HL-60 (cell line): ENCODE results near the gene BRD8.

Experiments
- DNase-seq, 2 experiments: peaks; one replicate each; pipeline ENCODE4 v3.0.0-alpha.2; 2010 to 2020; ENCODE audit warnings: low read depth in 1 of 2, low spot score in 1 of 2
- H3K27ac ChIP-seq: fragments of 250-450 bp; sonication (Bioruptor Pico); replicated peaks from 2 replicates; pipeline ENCODE4 v1.5.1; 2020; ENCODE audit warnings: mild to moderate bottlenecking, moderate library complexity
- H3K27me3 ChIP-seq: fragments of 250-450 bp; sonication (Bioruptor Pico); 2 replicates; pipeline ENCODE4 v1.5.1; 2021; ENCODE audit warnings: mild to moderate bottlenecking, moderate library complexity; ENCODE audit not compliant: insufficient read depth, poor library complexity, severe bottlenecking
- H3K4me3 ChIP-seq: replicated peaks from 2 replicates; pipeline ENCODE4 v1.5.1; 2011; ENCODE audit warnings: mild to moderate bottlenecking, control low read depth, low read length; ENCODE audit not compliant: insufficient read depth
- GABPA ChIP-seq: IDR thresholded peaks from 2 replicates; pipeline ENCODE4 v1.6.1; 2012; ENCODE audit warnings: low read depth
- POLR2AphosphoS5 ChIP-seq: IDR thresholded peaks from 2 replicates; pipeline ENCODE4 v1.6.1; 2012; ENCODE audit warnings: low read depth
- SPI1 ChIP-seq: IDR thresholded peaks from 2 replicates; pipeline ENCODE4 v1.6.1; 2012; ENCODE audit warnings: low read depth, mild to moderate bottlenecking, borderline replicate concordance
- TF ChIP-seq, protein P1 (sequence below): IDR thresholded peaks from one replicate; pipeline ENCODE4 v1.5.1; 2011; ENCODE audit warnings: low read length, control low read depth, inconsistent platforms; ENCODE audit not compliant: insufficient read depth
- TF ChIP-seq, protein P2 (sequence below): IDR thresholded peaks from 2 replicates; pipeline ENCODE4 v1.6.1; 2012; ENCODE audit warnings: low read depth; ENCODE audit not compliant: insufficient replicate concordance

The BRD8 gene

DNA sequence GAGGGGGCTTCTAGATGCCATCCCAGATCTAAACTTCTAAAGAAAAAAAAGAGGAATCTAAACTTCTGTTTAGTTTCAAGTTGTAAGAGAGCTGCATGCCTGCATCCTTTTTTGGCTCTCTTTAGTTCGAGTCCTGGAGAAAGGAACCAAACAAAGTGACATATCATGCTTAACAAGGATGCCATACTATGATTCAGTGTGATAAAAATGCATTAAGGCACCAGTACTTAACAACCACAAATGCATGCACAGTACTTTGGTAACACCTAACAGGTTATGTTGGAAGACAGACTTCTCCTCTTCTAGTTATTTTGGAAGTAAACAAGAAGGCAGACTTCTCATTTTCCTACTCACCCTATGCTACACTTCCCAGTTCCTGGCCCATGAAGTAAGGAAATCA, 66.5 kb downstream of the BRD8 start:
- TF ChIP-seq, protein P1, sequence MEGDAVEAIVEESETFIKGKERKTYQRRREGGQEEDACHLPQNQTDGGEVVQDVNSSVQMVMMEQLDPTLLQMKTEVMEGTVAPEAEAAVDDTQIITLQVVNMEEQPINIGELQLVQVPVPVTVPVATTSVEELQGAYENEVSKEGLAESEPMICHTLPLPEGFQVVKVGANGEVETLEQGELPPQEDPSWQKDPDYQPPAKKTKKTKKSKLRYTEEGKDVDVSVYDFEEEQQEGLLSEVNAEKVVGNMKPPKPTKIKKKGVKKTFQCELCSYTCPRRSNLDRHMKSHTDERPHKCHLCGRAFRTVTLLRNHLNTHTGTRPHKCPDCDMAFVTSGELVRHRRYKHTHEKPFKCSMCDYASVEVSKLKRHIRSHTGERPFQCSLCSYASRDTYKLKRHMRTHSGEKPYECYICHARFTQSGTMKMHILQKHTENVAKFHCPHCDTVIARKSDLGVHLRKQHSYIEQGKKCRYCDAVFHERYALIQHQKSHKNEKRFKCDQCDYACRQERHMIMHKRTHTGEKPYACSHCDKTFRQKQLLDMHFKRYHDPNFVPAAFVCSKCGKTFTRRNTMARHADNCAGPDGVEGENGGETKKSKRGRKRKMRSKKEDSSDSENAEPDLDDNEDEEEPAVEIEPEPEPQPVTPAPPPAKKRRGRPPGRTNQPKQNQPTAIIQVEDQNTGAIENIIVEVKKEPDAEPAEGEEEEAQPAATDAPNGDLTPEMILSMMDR, result no peak
- TF ChIP-seq, protein P2, sequence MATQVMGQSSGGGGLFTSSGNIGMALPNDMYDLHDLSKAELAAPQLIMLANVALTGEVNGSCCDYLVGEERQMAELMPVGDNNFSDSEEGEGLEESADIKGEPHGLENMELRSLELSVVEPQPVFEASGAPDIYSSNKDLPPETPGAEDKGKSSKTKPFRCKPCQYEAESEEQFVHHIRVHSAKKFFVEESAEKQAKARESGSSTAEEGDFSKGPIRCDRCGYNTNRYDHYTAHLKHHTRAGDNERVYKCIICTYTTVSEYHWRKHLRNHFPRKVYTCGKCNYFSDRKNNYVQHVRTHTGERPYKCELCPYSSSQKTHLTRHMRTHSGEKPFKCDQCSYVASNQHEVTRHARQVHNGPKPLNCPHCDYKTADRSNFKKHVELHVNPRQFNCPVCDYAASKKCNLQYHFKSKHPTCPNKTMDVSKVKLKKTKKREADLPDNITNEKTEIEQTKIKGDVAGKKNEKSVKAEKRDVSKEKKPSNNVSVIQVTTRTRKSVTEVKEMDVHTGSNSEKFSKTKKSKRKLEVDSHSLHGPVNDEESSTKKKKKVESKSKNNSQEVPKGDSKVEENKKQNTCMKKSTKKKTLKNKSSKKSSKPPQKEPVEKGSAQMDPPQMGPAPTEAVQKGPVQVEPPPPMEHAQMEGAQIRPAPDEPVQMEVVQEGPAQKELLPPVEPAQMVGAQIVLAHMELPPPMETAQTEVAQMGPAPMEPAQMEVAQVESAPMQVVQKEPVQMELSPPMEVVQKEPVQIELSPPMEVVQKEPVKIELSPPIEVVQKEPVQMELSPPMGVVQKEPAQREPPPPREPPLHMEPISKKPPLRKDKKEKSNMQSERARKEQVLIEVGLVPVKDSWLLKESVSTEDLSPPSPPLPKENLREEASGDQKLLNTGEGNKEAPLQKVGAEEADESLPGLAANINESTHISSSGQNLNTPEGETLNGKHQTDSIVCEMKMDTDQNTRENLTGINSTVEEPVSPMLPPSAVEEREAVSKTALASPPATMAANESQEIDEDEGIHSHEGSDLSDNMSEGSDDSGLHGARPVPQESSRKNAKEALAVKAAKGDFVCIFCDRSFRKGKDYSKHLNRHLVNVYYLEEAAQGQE, result no peak
- TF ChIP-seq GABPA (no peak), SPI1 (no peak), POLR2AphosphoS5 (no peak)
- no peak for DNase-seq
- H3K4me3 ChIP-seq, result no peak overlapping the region

DNA sequence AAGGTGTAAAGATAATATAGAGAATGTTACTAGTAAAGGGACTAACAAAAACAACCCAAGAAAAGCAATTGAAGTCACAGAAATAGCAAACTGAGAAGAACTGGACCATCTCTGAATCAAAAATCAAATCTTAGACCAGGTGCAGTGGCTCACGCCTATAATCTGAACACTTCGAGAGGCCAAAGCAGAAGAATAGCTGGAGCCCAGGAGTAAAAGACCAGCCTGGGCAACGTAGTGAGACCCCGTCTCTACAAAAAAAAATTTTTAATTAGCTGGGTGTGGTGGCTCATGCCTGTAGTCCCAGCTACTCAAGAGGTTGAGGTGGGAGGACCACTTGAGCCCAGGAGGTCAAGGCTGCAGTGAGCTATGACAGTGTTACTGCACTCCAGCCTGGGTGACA, 67.2 kb downstream of the BRD8 start:
- H3K27ac ChIP-seq, result no peak overlapping the region
- H3K4me3 ChIP-seq, result no peak overlapping the region
- TF ChIP-seq POLR2AphosphoS5 (no peak), SPI1 (no peak), GABPA (no peak)
- TF ChIP-seq, protein P1, result no peak
- TF ChIP-seq, protein P2, result no peak
- no peak for DNase-seq
- H3K27me3 ChIP-seq, result no peaks in the 10 kb centered on the region

More for the DNA sequence above, 66.5 kb downstream of the BRD8 start:
- H3K27ac ChIP-seq, result no peak overlapping the region
- H3K27me3 ChIP-seq, result no peaks in the 10 kb centered on the region

DNA sequence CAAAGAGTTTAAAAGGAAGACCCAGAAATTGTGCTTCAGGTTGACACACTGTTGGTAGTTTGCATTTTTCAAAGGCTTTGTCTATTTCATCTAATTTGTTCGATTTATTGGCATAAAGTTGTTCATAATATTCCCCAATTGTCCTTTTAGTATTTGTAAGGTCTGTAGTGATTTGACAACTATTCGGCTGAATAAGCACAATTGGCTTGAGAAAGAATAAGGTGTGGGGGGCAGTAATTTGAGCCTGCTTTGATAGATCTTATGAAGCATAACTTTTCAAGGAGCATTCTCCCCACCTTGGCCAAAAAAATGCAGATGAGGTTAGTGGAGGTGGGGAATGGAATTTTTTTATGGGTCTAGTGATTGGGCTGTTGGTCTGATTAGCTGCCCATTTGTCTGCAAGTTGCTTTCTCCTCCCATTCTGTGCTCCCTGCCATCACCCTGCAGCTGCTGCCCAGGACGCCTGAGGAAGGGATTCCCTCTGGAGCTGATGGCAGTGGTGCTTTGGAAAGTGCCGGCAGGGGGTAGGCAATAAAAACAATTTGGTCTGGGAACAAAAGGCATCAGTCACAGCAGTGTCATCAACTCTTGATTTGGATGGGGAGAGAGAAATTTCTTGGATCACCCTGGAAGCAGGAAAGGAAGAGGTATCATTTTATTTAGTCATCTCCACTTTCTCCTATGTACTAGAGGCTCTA, 68.0 kb downstream of the BRD8 start:
- TF ChIP-seq GABPA (no peak), SPI1 (no peak), POLR2AphosphoS5 (no peak)
- TF ChIP-seq, protein P1, result no peak
- TF ChIP-seq, protein P2, result no peak
- no peak for DNase-seq
- Histone ChIP-seq H3K27me3 (no peaks in the 10 kb centered on the region), H3K4me3 (no peak overlapping the region), H3K27ac (no peak overlapping the region)
